ENCODE results near the gene TRHDE. TPM values are rescaled to one million over a fixed set of nuclear protein-coding genes. Genes with fewer than 3 reads are reported as not detected.

Gene TRHDE
- total and polyA plus RNA-seq, 2 donors (not counting 3 experiments of a cell fraction or from before 2014, with no cell fraction given) = not detected

DNA sequence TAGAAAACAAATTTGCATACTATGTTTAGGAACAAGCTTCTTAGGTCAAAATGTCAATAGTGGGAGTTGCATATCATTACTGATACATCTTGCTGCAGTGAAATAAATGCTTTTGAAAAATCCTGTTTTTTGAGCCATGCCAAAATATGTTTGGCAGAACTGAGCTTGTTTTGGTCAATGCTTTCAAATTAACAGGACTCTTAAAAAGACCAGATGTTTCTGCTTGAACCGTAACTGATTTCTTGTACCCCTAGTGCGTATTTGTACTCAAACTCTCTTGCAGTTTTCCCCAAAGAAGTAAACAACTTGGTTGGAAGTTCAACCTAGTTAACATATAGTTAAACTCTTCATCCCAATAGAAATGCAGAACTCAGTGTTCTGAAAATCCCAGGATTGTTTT lies 3.4 kb downstream of the TRHDE start:
- ChIA-PET CTCF (no interaction called here), POLR2A (no interaction called here)
- no peak overlapping the region for H3K4me3 ChIP-seq (replicated peaks in 1 of 3; ENCODE audit: insufficient read depth in 1 of 3, low read depth in 1 of 3, low read length in 3 of 3)
- H3K9me1 ChIP-seq (replicated peaks; ENCODE audit: control insufficient read depth, extremely low read depth, insufficient read depth, low read length) = no peaks in the 10 kb centered on the region
- no peaks in the 10 kb centered on the region for H3K79me2 ChIP-seq (ENCODE audit: control insufficient read depth, insufficient read depth, low read length)
- no peak overlapping the region for H3K27ac ChIP-seq (ENCODE audit: insufficient read depth, low read depth, low read length)
- dilution Hi-C loops (cut with MboI; ENCODE audit: extremely low pct_ligation_motif_present, low sequenced_read_pairs) (no loop called here), intact Hi-C loops (cut with micrococcal nuclease) (no loop called here)
- H3K9me3 ChIP-seq (replicated peaks; ENCODE audit: control insufficient read depth, insufficient read depth, low read length) = no peaks in the 10 kb centered on the region
- no peak for TF ChIP-seq FOS (IDR thresholded peaks at IDR 0.05; ENCODE audit: borderline replicate concordance, insufficient read depth, low read length)
- TF ChIP-seq MYC (IDR thresholded peaks at IDR 0.05; ENCODE audit: low read depth, low read length) = no peak
- TF ChIP-seq JUN (IDR thresholded peaks at IDR 0.05; ENCODE audit: borderline replicate concordance, insufficient read depth, insufficient read length, low read depth) = no peak
- no peak for TF ChIP-seq POLR2A (IDR thresholded peaks at IDR 0.05; ENCODE audit: low read depth, low read length)
- TF ChIP-seq, protein P1, sequence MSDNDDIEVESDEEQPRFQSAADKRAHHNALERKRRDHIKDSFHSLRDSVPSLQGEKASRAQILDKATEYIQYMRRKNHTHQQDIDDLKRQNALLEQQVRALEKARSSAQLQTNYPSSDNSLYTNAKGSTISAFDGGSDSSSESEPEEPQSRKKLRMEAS (IDR thresholded peaks at IDR 0.05; ENCODE audit: insufficient read depth, insufficient read length) = no peak
- TF ChIP-seq, protein P2, sequence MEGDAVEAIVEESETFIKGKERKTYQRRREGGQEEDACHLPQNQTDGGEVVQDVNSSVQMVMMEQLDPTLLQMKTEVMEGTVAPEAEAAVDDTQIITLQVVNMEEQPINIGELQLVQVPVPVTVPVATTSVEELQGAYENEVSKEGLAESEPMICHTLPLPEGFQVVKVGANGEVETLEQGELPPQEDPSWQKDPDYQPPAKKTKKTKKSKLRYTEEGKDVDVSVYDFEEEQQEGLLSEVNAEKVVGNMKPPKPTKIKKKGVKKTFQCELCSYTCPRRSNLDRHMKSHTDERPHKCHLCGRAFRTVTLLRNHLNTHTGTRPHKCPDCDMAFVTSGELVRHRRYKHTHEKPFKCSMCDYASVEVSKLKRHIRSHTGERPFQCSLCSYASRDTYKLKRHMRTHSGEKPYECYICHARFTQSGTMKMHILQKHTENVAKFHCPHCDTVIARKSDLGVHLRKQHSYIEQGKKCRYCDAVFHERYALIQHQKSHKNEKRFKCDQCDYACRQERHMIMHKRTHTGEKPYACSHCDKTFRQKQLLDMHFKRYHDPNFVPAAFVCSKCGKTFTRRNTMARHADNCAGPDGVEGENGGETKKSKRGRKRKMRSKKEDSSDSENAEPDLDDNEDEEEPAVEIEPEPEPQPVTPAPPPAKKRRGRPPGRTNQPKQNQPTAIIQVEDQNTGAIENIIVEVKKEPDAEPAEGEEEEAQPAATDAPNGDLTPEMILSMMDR (IDR thresholded peaks at IDR 0.05; ENCODE audit: extremely low read depth in 1 of 2, insufficient read depth in 1 of 2, low read depth in 1 of 2, low read length in 2 of 2) = no peak
- TF ChIP-seq GATA2 (IDR thresholded peaks at IDR 0.05; ENCODE audit: insufficient read depth, insufficient read length, low read depth, low read length) = no peak
- no peak for TF ChIP-seq POLR2AphosphoS5 (IDR thresholded peaks at IDR 0.05; ENCODE audit: insufficient read depth, low read depth, low read length)
- no peak for TF ChIP-seq EZH2 (IDR thresholded peaks at IDR 0.05; ENCODE audit: borderline replicate concordance, low read depth, low read length, severe bottlenecking)
- no peaks in the 10 kb centered on the region for H3K4me1 ChIP-seq (ENCODE audit: control insufficient read depth, extremely low read depth, insufficient read depth, low read length)
- H3K36me3 ChIP-seq (ENCODE audit: control insufficient read depth in 2 of 2, extremely low read depth in 1 of 2, insufficient read depth in 2 of 2, low read length in 2 of 2) = no peaks in the 10 kb centered on the region
- FAIRE-seq (no peak), DNase-seq (ENCODE audit: low read depth, low spot score) (no peak)
- H4K20me1 ChIP-seq (replicated peaks; ENCODE audit: control insufficient read depth, extremely low read depth, insufficient read depth, low read length) = no peaks in the 10 kb centered on the region
- H3K4me2 ChIP-seq (ENCODE audit: insufficient read depth, low read length) = no peak overlapping the region
- peaks cover 30 to 42% of the 10 kb centered on the region in 2 experiments for H3K27me3 ChIP-seq (ENCODE audit: control insufficient read depth in 2 of 2, insufficient read depth in 2 of 2, low read length in 2 of 2)
- H3K9ac ChIP-seq (replicated peaks; ENCODE audit: extremely low read depth, insufficient read depth, low read length) = no peak overlapping the region
- H2AFZ ChIP-seq (ENCODE audit: low read depth, low read length) = no peak overlapping the region
- no TSS peak for BruUV-seq (replicated peaks)
